OCI-LY7 (cell line): ENCODE results near the gene ZNF786. TPM values are rescaled to one million over a fixed set of nuclear protein-coding genes. Genes with fewer than 3 reads are reported as not detected.

Experiments used
- BruUV-seq: library from RNA; stranded (reverse); fragments of 400-500 nt; replicated peaks from 2 replicates; lab custom pipeline; 2021; lab: Mats Ljungman, UMichigan
- CTCF ChIA-PET: fragments of 300-600 bp; sonication (Branson Sonifier 250); formaldehyde crosslinking; loops from one replicate; lab custom pipeline; 2022; ENCODE audit warnings: antibody characterized with exemption; ENCODE audit not compliant: unreplicated experiment; lab: Charles Lee
- POLR2A ChIA-PET: fragments of 300-600 bp; sonication (Branson Sonifier 250); formaldehyde crosslinking; loops from one replicate; lab custom pipeline; 2022; ENCODE audit warnings: antibody characterized with exemption; lab: Charles Lee
- DNase-seq: peaks from one replicate; pipeline ENCODE4 v3.0.0-alpha.2; 2015; ENCODE audit warnings: low spot score
- H2AFZ ChIP-seq: fragments of 200-600 bp; sonication (generic), shearing (Covaris generic); 2 replicates; pipeline ENCODE4 v1.6.1; 2014; ENCODE audit warnings: mild to moderate bottlenecking, antibody characterized with exemption, low read length, moderate library complexity
- H3K27ac ChIP-seq: fragments of 200-600 bp; sonication (generic); 2 replicates; pipeline ENCODE4 v1.5.1; 2014; ENCODE audit warnings: mixed run types, low read depth, mild to moderate bottlenecking, moderate library complexity, low read length, inconsistent platforms; ENCODE audit not compliant: poor library complexity, severe bottlenecking
- H3K36me3 ChIP-seq: fragments of 200-600 bp; sonication (generic); 2 replicates; pipeline ENCODE4 v1.6.1; 2014; ENCODE audit warnings: mild to moderate bottlenecking, antibody characterized with exemption, low read length, moderate library complexity, mixed read lengths; ENCODE audit not compliant: insufficient read depth
- H3K4me1 ChIP-seq: fragments of 200-600 bp; sonication (generic); 2 replicates; pipeline ENCODE4 v1.5.1; 2014; ENCODE audit warnings: mild to moderate bottlenecking, low read length; ENCODE audit not compliant: insufficient read depth, poor library complexity, severe bottlenecking
- H3K4me2 ChIP-seq: fragments of 200-600 bp; sonication (generic); 2 replicates; pipeline ENCODE4 v1.6.1; 2014; ENCODE audit warnings: mild to moderate bottlenecking, low read length
- H3K4me3 ChIP-seq: fragments of 200-600 bp; sonication (generic); 2 replicates; pipeline ENCODE4 v1.5.1; 2014; ENCODE audit warnings: mild to moderate bottlenecking, low read depth, low read length; ENCODE audit not compliant: poor library complexity, severe bottlenecking
- H3K79me2 ChIP-seq: fragments of 200-600 bp; sonication (generic); 2 replicates; pipeline ENCODE4 v1.6.1; 2016; ENCODE audit warnings: low read depth, mild to moderate bottlenecking, low read length, moderate library complexity, mixed read lengths; ENCODE audit not compliant: insufficient read depth
- H3K9me2 ChIP-seq: fragments of 200-600 bp; sonication (generic); 2 replicates; pipeline ENCODE4 v1.6.1; 2016; ENCODE audit warnings: mild to moderate bottlenecking, low read length, mixed read lengths; ENCODE audit not compliant: insufficient read depth
- H3K9me3 ChIP-seq: fragments of 200-600 bp; sonication (generic); 2 replicates; pipeline ENCODE4 v1.6.1; 2014; ENCODE audit warnings: mild to moderate bottlenecking, mixed run types, low read length, mixed read lengths
- H4K20me1 ChIP-seq: fragments of 200-600 bp; sonication (generic); 2 replicates; pipeline ENCODE4 v1.6.1; 2014; ENCODE audit warnings: mild to moderate bottlenecking, antibody characterized with exemption, low read length, moderate library complexity, mixed read lengths; ENCODE audit not compliant: insufficient read depth
- CTCF ChIP-seq: fragments of 200-600 bp; sonication (generic); conservative IDR thresholded peaks from 2 replicates; pipeline ENCODE4 v1.5.1; 2014; ENCODE audit warnings: mild to moderate bottlenecking, antibody characterized with exemption, low read length, moderate library complexity, mixed read lengths
- EZH2phosphoT487 ChIP-seq: fragments of 200-600 bp; sonication (generic); IDR thresholded peaks from 2 replicates; pipeline ENCODE4 v1.6.1; 2018; ENCODE audit warnings: low read depth, borderline replicate concordance, mild to moderate bottlenecking, mixed run types, antibody characterized with exemption, low read length, moderate library complexity, mixed read lengths
- intact Hi-C: fragments of 100-400 bp; cut with micrococcal nuclease; formaldehyde crosslinking; loops from one replicate; pipeline ENCODE4 v1.10.0; 2022; ENCODE audit not compliant: unreplicated experiment
- total RNA-seq, 2 experiments: library from RNA; depleted of rRNA in 1 of 2; stranded (reverse); fragments of >200 nt in 1 of 2; shearing (Covaris generic) in 1 of 2; gene quantifications; 2 replicates each; pipeline ENCODE4 v1.2.3, GENCODE V29; 2014 to 2022

ZNF786 gene
- total RNA-seq, 2 experiments from 2014 or later, result 5.1 to 7.7 TPM

- peaks cover 8% of the 10 kb centered on the region for H3K4me1 ChIP-seq
- H3K4me3 ChIP-seq, result no peak overlapping the region
- peaks cover 10% of the 10 kb centered on the region; the same call in 1 of the 2 replicates for H3K79me2 ChIP-seq
- H3K27ac ChIP-seq, result no peak overlapping the region
- ChIA-PET CTCF (no interaction called here), POLR2A (interaction anchor here (1.7 kb wide), 1 partner anchor 20 kb away, joined by 4 read pairs; no protein-coding TSS in a partner anchor)
- no peak overlapping the region for H3K4me2 ChIP-seq
- no peak for DNase-seq
- no peaks in the 10 kb centered on the region for H4K20me1 ChIP-seq
- H3K9me3 ChIP-seq, result peaks cover 4% of the 10 kb centered on the region; the same call in 1 of the 2 replicates
- no peak for TF ChIP-seq EZH2phosphoT487
- no peak for TF ChIP-seq CTCF
- H2AFZ ChIP-seq, result no peak overlapping the region
- intact Hi-C loops, result no loop called here
- no TSS peak for BruUV-seq
- H3K9me2 ChIP-seq, result no peaks in the 10 kb centered on the region
- H3K36me3 ChIP-seq, result peaks cover 44% of the 10 kb centered on the region
Observed at GRCh38 chr7:149085866-149086265, 4.7 kb downstream of the ZNF786 start.

GRCh38 chr7:149084407-149084806 lies 6.1 kb downstream of the ZNF786 start:
- Histone ChIP-seq H4K20me1 (no peaks in the 10 kb centered on the region), H3K9me3 (peaks cover 4% of the 10 kb centered on the region; the same call in 1 of the 2 replicates), H3K27ac (no peak overlapping the region), H2AFZ (no peak overlapping the region), H3K4me2 (no peak overlapping the region), H3K79me2 (peaks cover 2% of the 10 kb centered on the region; the same call in 1 of the 2 replicates), H3K36me3 (peaks cover 44% of the 10 kb centered on the region), H3K4me1 (peaks cover 1% of the 10 kb centered on the region), H3K9me2 (no peaks in the 10 kb centered on the region), H3K4me3 (no peak overlapping the region)
- POLR2A ChIA-PET, result interaction anchor here (0.7 to 1.7 kb wide), 3 partner anchors 12 to 48 kb away, joined by 4 to 5 read pairs (median 4); no protein-coding TSS in a partner anchor
- TF ChIP-seq EZH2phosphoT487 (no peak), CTCF (no peak)
- no peak for DNase-seq
- no TSS peak for BruUV-seq
- intact Hi-C loops, result no loop called here
- CTCF ChIA-PET, result no interaction called here

GRCh38 chr7:149081914-149082313 lies 8.6 kb downstream of the ZNF786 start:
- peaks cover 28% of the 10 kb centered on the region for H3K36me3 ChIP-seq
- H3K79me2 ChIP-seq, result no peaks in the 10 kb centered on the region
- no peaks in the 10 kb centered on the region for H4K20me1 ChIP-seq
- TF ChIP-seq EZH2phosphoT487 (no peak), CTCF (no peak)
- H3K4me2 ChIP-seq, result no peak overlapping the region
- POLR2A ChIA-PET, result no interaction called here
- H3K9me2 ChIP-seq, result no peaks in the 10 kb centered on the region
- CTCF ChIA-PET, result no interaction called here
- no peak overlapping the region for H2AFZ ChIP-seq
- no peak overlapping the region for H3K27ac ChIP-seq
- no TSS peak for BruUV-seq
- H3K4me1 ChIP-seq, result no peaks in the 10 kb centered on the region
- DNase-seq, result no peak
- H3K4me3 ChIP-seq, result no peak overlapping the region
- H3K9me3 ChIP-seq, result peaks cover 4% of the 10 kb centered on the region; the same call in 1 of the 2 replicates
- intact Hi-C loops, result no loop called here
